ENCODE results near the gene TCP11. TPM values are rescaled to one million over a fixed set of nuclear protein-coding genes. Genes with fewer than 3 reads are reported as not detected.

The TCP11 gene
- total RNA-seq, 1 experiment from 2014 or later: not detected

GRCh38 chr6:35176301-35177024, 35.3 kb upstream of the TCP11 start:
- no peaks in the 10 kb centered on the region for H3K9me3 ChIP-seq
- no peak for DNase-seq
- H3K4me3 ChIP-seq: no peak overlapping the region
- H3K27me3 ChIP-seq: no peaks in the 10 kb centered on the region
- H3K36me3 ChIP-seq: no peaks in the 10 kb centered on the region

DNA sequence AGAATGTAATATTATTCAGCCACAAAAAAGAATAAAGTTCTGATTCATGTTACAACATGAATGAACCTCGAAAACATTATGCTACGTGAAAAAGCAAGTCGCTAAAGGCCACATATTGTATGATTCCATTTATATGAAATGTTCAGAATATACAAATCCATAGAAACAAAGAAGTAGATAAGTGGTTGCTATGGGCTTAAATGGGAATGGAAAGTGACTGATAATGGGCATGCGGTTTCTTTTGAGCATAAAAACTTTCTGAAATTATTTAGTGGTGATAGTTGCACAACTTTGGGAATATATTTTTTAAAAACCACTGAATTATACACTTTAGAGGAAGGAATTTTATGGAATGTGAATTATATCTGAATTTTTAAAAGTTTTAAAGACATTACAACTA, 33.4 kb upstream of the TCP11 start:
- no peak for DNase-seq
- Histone ChIP-seq H3K36me3 (no peaks in the 10 kb centered on the region), H3K27me3 (no peaks in the 10 kb centered on the region), H3K4me3 (no peak overlapping the region), H3K9me3 (no peaks in the 10 kb centered on the region)

- Histone ChIP-seq H3K36me3 (no peaks in the 10 kb centered on the region), H3K4me3 (no peak overlapping the region)
- DNase-seq: no peak
Measured at GRCh38 chr6:35174088-35174434, 32.9 kb upstream of the TCP11 start.

DNA sequence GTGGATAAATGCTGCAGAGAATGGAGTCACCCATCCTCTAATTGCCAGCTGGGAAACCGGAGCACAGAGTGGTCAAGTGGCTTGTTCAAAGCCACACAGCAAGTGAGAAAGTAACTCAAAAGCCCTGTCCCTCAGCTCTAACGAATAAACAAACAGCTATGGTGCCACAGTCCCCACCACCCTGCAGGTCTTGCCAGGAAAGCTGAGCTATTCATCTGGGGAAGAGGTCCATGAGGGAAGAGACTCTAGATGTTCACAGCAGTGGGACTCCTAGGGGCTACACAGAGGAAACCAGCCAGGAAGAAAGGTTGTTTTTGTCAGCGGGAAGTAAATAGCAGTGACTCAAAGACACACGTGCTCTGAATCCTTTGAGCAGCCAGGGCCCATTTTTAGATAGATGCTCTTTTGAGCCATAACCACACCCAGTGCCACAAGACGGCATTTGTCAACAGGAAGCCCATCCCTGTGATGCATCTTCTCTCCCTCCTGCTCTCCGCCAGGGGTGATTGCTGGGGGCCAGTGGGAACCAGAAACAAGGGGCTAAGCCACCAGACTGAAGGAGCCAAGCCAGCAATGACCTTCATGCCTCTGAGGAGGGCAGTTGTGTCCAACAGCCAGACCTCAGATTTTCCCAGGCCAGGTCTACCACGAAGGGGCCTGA, 32.4 kb upstream of the TCP11 start:
- H3K4me3 ChIP-seq: no peak overlapping the region
- H3K9me3 ChIP-seq: no peaks in the 10 kb centered on the region
- no peaks in the 10 kb centered on the region for H3K36me3 ChIP-seq
- peak; percentile 70 for DNase-seq
- no peaks in the 10 kb centered on the region for H3K27me3 ChIP-seq

More at GRCh38 chr6:35174088-35174434, 32.9 kb upstream of the TCP11 start:
- Histone ChIP-seq H3K9me3 (no peaks in the 10 kb centered on the region), H3K27me3 (no peaks in the 10 kb centered on the region)

DNA sequence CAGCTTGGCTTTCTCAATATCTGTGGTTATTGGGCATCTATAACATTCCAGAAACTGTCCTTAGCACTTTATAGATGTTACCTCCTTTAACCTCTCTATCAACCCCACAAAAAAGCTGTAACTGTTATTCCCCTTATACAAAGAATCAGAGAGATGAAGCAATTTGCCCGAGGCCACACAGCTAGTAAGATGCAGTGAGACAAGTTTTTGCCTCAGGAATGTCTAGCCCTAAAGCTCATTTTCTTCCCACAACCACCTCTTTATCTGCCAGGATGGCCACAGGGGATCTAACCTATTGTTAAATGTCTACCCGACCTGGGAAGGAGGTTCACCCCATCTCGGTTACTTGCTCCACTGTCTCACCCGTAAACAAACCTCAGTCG, 31.9 kb upstream of the TCP11 start:
- Histone ChIP-seq H3K9me3 (no peaks in the 10 kb centered on the region), H3K4me3 (no peak overlapping the region), H3K27me3 (no peaks in the 10 kb centered on the region), H3K36me3 (no peaks in the 10 kb centered on the region)
- no peak for DNase-seq

DNA sequence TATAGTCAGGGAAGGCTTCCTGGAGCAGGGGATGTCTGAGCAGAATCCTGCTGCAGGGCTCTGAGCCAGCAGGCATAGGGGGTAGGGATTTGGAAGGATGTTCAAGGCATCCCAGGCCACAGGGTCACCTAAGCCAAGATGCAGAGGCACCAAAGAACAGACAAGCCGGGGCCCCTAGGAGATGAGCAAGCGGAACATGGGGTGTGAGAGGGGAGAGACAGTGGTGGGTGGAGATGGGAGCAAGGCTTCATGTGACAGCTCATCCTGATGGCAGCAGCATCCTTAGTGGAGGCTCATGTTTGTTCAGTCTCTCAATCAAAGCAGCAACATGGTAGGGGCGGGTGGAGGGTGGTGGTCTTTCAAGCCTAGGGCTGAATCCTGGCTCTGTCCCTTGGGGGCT, 29.8 kb upstream of the TCP11 start:
- no peak overlapping the region for H3K4me3 ChIP-seq
- DNase-seq: peak; percentile 36
- H3K9me3 ChIP-seq: no peaks in the 10 kb centered on the region
- H3K36me3 ChIP-seq: no peaks in the 10 kb centered on the region
- H3K27me3 ChIP-seq: no peaks in the 10 kb centered on the region

DNA sequence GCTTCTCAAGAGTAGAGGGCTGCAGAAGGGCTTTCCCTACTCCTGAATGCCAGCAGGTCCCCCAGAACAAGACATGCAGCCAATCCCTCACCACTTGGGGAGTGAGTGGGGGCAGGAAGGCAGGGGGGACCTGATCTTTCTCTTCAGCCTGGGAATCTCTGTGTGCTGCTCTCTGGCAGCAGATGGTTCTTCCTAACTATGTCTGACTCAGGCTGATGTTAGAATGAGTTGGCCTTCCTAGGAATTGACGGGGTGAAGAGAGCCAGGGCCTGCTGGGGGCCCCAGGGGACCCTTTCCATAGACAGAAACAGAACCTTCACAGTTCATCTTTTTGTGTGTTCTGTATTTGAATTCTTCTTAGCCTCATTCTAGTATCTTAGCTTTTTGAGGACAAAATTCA, 29.0 kb upstream of the TCP11 start:
- H3K36me3 ChIP-seq: no peaks in the 10 kb centered on the region
- no peak overlapping the region for H3K4me3 ChIP-seq
- no peaks in the 10 kb centered on the region for H3K27me3 ChIP-seq
- no peaks in the 10 kb centered on the region for H3K9me3 ChIP-seq
- DNase-seq: peak; percentile 80

- no peak for DNase-seq
- H3K9me3 ChIP-seq: 0 out of 2 replicates have a peak, but pooled peaks cover 2% of the 10 kb centered on the region
- H3K27me3 ChIP-seq: no peaks in the 10 kb centered on the region
- no peaks in the 10 kb centered on the region for H3K36me3 ChIP-seq
- H3K4me3 ChIP-seq: no peak overlapping the region
Measured at GRCh38 chr6:35168461-35168861, 27.3 kb upstream of the TCP11 start.

DNA sequence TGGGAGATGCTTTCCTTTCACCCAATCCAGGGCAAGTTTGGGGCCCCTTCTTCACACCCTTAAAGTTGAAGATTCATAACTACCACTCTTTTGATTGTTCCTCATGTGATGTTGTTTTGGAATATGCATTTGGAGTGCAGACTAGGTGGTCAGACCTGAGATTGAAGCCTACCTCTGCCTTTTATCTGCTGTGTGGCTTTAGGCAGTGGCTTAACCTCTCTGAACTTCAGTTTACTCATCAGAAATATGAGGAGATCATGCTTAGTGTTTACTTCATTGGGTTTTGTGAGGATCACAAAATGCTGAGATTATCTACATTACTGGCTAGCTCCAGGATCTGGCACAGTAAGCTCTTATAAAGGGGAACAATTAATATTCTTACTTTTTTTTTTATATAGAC, 26.4 kb upstream of the TCP11 start:
- DNase-seq: no peak
- H3K9me3 ChIP-seq: peaks cover 5% of the 10 kb centered on the region; the same call in 1 of the 2 replicates
- no peaks in the 10 kb centered on the region for H3K36me3 ChIP-seq
- no peaks in the 10 kb centered on the region for H3K27me3 ChIP-seq
- H3K4me3 ChIP-seq: no peak overlapping the region

DNA sequence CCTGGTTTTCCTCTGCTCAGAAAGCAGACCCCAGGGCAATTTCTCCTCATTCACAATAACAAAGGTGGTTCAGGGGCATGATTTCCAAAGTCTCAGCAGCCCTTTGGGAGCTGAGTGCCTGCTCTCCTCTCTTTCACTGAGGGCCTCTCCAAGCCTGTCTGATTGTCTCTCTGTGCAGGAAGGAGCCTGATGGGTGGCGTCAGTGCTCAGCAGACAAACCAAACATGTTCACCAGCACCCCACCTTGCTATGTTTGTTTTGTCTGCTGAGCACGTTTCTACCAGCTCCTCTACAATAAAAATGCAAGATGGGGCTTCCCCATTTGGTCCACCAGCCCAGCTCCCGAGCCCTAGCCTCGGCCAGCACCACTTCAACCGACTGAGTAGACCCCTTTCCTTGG, 25.4 kb upstream of the TCP11 start:
- Histone ChIP-seq H3K27me3 (no peaks in the 10 kb centered on the region), H3K36me3 (no peaks in the 10 kb centered on the region), H3K9me3 (peaks cover 5% of the 10 kb centered on the region; the same call in 1 of the 2 replicates), H3K4me3 (no peak overlapping the region)
- no peak for DNase-seq

- DNase-seq: no peak
- Histone ChIP-seq H3K36me3 (no peaks in the 10 kb centered on the region), H3K27me3 (no peaks in the 10 kb centered on the region), H3K9me3 (peaks cover 5% of the 10 kb centered on the region; the same call in 1 of the 2 replicates), H3K4me3 (no peak overlapping the region)
Measured at GRCh38 chr6:35166116-35166515, 25.0 kb upstream of the TCP11 start.

DNA sequence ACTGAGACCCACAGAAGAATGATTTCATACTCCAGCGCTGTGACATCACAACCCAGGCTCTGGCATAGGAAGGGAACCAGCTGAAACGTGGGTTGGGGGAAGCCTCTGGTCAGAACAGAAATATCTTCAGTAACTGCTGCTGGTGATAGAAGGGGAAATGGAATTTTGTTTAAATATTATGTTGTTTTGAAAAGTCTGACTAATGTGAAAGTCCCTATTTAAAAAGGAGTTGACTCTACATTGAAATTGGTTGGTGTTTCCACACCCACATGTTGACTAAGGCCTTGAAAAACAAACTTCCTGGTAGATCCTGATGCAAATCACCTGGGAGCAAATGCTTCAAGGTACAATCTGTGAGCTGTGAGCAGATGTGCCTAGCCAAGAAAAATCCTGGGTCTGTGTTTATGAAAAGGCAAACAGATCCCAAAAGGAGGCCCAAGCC, 24.5 kb upstream of the TCP11 start:
- peak; percentile 55 for DNase-seq
- Histone ChIP-seq H3K4me3 (no peak overlapping the region), H3K9me3 (peaks cover 5% of the 10 kb centered on the region; the same call in 1 of the 2 replicates), H3K27me3 (no peaks in the 10 kb centered on the region), H3K36me3 (no peaks in the 10 kb centered on the region)

GRCh38 chr6:35164868-35165267, 23.7 kb upstream of the TCP11 start:
- no peaks in the 10 kb centered on the region for H3K27me3 ChIP-seq
- no peak for DNase-seq
- no peaks in the 10 kb centered on the region for H3K36me3 ChIP-seq
- H3K4me3 ChIP-seq: no peak overlapping the region
- H3K9me3 ChIP-seq: peaks cover 5% of the 10 kb centered on the region; the same call in 1 of the 2 replicates

GRCh38 chr6:35164277-35164676, 23.1 kb upstream of the TCP11 start:
- Histone ChIP-seq H3K27me3 (no peaks in the 10 kb centered on the region), H3K4me3 (no peak overlapping the region), H3K36me3 (no peaks in the 10 kb centered on the region), H3K9me3 (peaks cover 5% of the 10 kb centered on the region; the same call in 1 of the 2 replicates)
- DNase-seq: no peak

DNA sequence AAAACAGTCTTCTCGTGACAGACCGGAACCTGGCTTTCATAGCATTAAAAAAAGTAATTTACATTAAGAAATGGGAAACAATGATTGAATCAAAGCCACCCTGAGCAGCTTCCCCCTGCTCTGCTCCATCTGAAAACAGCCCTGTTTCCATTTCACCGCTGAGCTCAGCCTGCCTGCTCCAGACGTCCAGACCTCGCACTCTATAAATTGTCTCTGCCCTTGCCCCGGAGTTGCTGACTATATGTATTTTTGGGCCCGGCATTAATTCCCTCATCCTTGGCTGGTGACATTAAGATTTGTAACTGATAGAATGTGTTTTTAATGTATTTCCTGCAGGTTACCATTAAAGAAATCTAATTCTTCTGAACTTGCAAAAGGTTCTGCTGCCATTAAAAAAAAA, 22.7 kb upstream of the TCP11 start:
- no peaks in the 10 kb centered on the region for H3K27me3 ChIP-seq
- no peak overlapping the region for H3K4me3 ChIP-seq
- H3K36me3 ChIP-seq: no peaks in the 10 kb centered on the region
- H3K9me3 ChIP-seq: peaks cover 5% of the 10 kb centered on the region; the same call in 1 of the 2 replicates
- no peak for DNase-seq

GRCh38 chr6:35161776-35162607, 20.9 kb upstream of the TCP11 start:
- no peak overlapping the region for H3K4me3 ChIP-seq
- H3K27me3 ChIP-seq: no peaks in the 10 kb centered on the region
- peaks cover 5% of the 10 kb centered on the region; the same call in 1 of the 2 replicates for H3K9me3 ChIP-seq
- no peak for DNase-seq
- H3K36me3 ChIP-seq: no peaks in the 10 kb centered on the region

DNA sequence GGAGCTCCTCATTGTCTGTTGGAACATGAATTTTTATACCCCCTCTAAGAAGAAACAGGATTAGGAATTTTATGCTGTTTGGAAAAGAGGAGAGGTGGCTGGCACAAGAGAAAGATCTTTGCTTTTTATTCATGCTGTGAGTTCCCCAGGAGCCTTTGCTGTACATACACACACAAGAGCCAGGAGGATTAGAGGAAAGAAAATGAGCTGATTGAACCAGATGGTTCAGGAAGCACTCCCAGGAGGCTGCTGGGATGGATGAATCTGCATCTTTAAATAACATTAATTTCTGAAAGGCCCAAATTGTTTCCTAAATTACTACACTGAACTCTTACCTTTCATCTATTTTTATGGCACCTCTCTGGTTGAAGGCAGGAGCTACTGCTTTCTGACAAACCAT, 20.1 kb upstream of the TCP11 start:
- Histone ChIP-seq H3K36me3 (no peaks in the 10 kb centered on the region), H3K27me3 (no peaks in the 10 kb centered on the region), H3K9me3 (peaks cover 7% of the 10 kb centered on the region; the same call in 1 of the 2 replicates), H3K4me3 (no peak overlapping the region)
- DNase-seq: no peak

Data from MG63 (cell line).